Glomerular visceral epithelial cell (primary cell): ENCODE data around the gene RNF38.
A peak's percentile ranks its signal among the peaks of the same experiment; 100 is the strongest.
"Not testable (repeated sequence)": the region's sequence is repeated elsewhere in the genome, so short reads cannot be mapped to it uniquely, and the experiment has no call there.

ENCODE experiments used
- DNase-seq: peaks from one replicate; pipeline ENCODE4 v3.0.0-alpha.2; 2016; ENCODE audit errors: extremely low spot score

Gene RNF38

DNA sequence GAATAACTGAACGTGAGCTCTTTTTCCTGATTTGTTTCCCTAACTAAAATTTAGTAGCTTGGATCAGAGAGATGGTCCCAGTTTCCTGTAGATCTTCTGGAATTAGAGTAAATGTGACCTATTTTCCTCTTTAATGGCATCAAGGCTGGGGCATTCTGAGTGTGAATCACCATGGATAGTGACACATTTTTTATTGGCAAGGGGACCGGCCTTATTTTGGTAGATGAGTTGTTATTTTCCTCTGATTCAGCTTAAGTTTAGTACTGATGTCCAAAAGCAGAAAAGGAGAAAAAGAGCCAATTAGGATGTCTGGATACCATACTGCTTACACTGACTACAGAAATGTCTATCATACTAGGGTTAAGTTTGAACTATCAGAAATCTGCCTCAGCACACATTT is 68.1 kb downstream of the RNF38 start:
- no peak for DNase-seq

DNA sequence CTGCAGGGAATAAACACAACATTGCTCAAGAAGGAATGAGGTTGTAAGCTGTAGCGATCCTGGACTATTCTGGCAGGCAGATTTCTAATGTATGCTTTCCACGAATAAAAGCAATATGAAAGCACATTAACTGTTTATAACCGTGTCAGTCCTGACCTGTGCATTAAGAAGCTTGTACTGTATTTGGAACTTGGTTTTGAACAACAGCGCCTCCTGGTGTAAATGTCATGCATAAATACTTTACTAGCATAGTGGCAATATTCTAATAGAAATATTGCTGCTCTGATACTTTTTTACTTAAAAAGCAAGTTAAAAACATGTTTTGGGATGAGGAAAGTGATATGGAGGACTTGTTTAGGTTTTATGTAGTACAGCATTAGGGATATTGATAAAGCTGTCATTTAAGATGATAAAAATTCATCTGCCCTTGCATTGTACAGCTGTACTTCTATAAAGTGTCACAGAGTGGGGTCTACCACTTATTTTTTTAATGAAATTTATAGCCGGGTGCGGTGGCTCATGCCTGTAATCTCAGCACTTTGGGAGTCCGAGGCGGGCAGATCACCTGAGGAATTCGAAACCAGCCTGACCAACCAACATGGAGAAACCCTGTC is 71.2 kb downstream of the RNF38 start:
- DNase-seq: peak; percentile 81

DNA sequence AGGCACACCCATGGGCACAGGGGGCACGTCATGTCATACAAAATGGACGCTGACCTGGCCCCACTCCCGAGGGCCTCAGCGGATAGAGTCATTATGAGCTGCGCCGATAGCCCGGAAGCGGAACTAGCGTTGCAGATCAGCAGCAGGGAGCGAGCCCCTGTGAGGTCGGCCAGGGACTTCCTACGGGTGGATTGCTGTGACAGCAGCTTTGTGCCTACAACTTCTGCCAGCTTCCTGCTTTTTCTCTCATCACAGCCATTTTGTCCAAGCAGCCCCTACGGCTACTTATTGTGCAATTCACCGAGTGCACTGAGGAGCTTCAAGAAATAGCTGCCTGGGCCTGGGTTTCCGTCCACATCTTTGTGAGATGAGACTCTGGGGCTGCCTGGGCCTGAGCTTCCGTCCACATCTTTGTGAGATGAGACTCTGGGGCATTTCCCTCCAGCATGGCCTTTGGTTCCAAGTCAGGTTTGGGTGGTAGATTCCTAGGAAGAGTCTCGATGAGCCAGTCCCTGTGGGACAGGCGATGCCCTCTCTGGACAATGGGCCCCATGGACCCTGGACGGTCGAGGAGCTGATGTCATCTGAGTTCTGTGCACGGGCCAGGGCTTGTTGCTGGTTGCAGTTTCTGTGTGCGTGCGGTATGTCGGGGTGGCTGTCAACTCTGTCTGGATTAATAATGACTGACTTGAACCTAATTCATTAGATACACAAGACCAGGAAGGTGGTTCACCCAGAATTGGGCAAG is 74.8 kb downstream of the RNF38 start:
- no peak for DNase-seq

DNA sequence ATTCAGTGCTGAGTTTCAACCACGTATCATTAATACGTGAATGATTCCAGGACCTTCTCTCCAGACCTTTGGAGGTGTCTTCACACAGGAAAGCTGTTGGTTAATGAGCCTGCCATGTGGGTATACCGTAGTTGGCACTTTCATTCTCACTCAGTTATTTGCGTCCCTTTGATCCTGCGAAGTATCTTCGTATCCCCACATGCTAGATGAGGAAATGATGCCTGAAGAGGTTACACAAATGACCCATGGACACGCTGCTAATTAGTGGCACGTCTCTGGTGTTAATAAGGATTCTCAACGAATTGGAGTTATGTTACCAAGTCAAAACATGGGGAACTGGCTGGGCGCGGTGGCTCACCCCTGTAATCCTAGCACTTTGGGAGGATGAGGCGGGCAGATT is 76.1 kb downstream of the RNF38 start:
- no peak for DNase-seq

DNA sequence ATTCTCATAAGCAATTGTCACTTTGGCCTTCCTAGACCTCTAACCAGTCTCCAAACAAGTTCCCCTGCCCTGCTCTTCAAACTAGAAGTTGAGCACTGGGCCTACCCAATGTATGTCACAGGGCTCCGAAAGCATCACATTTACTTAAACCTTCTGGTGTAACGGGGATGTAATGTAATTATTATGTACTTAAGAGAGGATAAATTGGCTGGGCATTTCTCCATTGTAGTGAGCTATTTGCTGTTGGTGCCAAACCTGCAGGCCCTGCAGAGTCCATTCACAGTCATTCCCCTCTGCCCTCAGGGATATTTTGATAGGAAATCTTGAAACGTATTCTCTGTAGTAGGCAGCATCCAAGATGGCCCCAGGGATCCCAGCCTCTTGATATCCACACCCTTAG is 77.6 kb downstream of the RNF38 start:
- DNase-seq: no peak

DNA sequence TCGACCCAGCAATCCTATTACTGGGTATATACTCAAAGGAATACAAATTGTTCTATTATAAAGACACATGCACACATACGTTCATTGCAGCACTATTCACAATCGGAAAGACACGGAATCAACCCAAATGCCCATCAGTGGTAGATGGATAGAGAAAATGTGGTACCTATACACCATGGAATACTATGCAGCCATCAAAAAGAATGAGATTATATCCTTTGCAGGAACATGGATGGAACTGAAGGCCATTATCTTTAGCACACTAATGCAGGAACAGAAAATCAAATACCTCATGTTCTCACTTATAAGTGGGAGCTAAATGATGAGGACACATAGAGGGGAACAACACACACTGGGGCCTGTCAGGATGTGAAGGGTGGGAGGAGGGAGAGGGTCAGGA is 78.2 kb downstream of the RNF38 start:
- not testable (repeated sequence) for DNase-seq

DNA sequence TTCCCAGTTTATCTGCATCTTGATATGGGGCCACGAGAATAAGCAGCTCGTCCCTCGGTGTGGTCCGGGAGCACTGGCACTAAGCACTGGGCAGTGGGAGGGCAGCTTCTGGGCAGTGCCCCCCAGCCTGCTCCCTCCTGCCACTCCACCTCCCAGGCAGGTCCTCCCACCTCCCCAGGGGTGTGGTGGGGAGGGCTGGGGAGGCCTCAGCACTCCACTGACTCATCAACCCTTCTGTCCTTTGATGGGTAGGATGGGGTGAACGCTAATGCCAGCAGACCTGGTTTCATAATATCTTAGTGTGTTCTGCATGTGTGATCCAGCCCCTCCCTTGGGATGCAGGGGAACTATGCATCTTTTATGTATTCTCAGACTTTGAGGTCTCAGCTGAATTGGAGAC is 79.6 kb downstream of the RNF38 start:
- DNase-seq: peak; percentile 51

DNA sequence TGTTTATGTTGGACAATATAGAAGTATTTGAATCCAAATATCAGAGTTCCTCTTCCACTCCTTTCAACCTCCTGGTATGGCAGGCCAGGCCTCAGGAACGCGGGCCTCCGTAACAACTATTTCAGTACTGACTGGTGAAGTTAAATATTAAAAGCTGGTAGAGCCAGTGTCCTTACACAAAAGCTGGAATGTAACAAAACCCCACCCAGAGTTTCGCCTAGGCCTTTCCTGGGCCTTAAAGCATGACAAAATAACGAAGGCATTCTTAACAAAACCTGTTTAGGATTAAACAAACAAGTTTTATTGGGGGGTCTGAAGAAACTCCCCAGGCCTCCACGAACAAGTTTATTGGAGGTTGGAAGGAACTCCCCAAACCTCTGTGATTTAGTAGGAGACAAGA is 80.3 kb downstream of the RNF38 start:
- DNase-seq: peak; percentile 78

DNA sequence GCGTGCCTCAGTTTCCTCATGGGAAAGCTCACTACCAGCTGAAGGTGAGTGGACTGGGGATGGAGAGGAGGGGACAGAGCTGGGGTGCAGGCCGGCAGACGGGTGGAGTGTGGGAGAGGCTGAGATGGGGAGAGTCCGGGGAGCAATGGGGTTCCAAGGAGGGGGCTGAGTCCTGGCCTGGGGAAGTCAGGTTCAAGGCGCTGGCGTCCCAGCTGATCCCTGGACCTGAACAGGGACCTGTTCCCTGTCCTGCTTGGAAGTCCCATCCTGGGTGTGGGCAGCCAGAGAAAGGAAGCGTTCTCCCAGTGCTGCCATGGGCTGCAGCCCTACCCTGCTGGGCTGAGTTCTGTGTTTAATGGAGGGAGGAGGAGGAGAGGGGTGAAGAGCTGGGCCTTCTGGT is 80.9 kb downstream of the RNF38 start:
- no peak for DNase-seq

DNA sequence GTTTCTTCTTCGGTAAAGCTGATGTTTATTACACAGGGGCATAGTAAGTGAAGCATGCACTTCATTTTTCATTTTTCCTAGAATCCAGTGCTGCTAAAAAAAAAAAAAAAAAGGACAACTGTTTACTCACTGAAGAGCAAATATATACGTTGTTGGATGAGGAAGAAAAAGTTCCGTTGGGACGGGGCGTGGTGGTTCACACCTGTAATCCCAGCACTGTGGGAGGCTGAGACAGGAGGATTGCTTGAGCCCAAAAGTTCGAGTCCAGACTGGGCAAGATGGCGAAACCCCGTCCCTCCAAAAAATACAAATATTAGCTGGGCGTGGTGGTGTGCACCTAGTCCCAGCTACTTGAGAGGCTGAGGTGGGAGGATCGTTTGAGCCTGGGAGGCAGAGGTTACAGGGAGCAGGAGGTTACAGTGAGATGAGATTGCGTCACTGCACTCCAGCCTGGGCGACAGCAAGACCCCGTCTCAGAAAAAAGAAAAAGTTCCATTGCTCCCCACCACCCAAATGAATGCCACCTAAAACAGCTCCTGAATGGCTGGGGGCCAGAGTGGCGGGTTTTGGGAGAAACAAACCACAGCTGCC is 81.8 kb downstream of the RNF38 start:
- no peak for DNase-seq

DNA sequence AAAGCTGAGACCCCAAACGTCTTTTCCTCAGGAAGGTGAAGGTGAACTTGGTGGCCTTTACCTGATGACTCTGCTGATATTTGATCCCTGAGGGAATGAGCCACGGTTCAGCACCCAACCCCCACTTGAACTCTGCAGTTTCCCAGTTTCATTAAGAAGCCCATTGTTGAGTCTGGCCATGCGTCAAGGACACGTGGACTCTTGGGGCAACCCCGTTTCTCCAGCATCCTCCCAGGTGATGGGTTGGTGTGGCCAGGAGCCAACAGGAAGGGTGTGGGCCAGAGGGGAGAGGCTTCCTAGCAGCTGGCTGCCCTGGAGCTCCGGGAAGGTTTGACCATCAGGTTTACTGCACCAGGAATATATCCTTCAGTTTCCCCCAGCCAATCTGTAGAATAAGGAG is 82.3 kb downstream of the RNF38 start:
- DNase-seq: peak; percentile 48

DNA sequence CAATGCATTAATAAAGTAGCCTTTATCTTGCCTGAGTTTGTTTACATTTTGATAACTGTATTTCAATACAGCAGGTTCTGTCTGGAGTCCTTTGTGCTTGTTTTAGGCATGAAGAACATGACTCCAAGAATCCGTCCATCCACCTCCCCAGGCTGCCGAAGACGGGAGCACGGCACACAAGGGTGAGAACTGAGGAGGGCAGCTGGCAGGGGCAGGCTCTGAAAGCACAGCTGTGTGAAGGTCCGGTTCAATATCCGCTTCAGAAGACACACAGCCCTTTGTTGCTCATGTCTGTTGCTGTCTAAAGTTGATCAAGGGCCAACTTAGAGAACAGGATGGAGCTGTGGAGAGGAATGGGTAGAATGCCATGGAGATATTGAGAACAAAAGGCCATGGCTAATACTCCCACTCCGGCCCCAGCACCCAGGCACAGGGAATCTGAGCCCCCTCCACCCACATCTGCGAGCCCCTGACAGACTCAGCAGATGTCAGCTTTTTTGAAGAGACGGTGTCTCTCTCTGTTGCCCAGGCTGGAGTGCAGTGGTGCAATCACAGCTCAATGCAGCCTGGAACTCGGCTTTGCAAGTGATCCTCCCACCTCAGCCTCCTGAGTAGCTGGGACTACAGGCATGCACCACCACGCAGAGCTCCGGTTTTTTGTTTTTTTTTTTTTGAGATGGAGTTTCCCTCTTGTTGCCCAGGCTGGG is 83.3 kb downstream of the RNF38 start:
- no peak for DNase-seq

DNA sequence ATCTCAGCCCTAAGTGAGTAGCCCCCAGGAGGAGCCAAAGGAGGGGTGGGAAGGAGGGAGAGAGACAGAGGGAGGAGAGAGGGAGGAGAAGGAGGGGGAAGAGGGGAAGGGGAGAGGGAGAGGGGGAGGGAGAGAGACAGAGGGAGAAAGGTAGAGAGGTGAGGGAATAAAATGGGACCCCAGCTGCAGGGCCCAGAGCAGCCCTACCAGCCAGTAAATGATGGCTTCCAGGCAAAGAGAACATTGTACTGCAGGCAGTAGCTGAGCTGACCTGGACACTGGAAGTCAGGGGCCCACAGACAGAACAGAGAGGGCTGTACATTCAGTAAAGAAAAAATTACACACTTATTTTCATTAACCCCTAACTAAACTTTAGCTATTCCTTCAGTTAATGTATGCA is 84.0 kb downstream of the RNF38 start:
- no peak for DNase-seq

DNA sequence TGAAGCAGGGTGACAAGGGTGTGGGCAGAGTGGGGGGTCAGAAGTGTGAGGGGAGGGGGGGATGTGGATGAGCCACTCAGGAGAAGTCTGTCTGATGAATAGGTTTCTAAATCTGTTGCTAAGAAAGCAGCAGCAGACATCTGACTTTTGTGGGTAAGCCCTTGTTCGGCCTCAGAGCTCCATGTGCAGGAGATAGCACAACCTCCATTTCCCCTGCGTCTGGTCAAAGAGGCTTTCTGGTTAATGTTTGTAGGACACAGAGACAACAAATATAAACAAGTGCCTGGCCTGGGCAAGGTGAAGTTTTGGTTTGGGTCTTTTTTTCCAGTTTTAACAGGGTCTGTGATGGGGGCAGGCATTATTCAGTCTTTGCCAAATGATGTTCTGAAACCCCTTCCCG is 84.8 kb downstream of the RNF38 start:
- DNase-seq: no peak

DNA sequence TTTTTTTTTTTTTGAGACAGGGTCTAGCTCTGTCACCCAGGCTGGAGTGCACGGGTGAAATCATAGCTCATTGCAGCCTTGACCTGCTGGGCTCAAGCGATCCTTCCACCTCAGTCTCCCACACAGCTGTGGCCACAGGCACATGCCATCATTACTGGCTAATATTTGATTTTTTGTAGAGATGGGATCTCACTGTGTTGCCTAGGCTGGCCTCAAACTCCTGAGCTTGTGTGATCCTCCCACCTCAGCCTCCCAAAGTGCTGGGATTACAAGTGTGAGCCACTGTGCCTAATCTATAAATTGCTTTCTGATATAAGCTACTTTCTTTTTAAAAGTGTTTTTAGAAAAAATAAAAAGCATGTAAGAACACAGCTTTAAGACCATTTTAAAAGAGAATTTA is 85.3 kb downstream of the RNF38 start:
- DNase-seq: no peak

DNA sequence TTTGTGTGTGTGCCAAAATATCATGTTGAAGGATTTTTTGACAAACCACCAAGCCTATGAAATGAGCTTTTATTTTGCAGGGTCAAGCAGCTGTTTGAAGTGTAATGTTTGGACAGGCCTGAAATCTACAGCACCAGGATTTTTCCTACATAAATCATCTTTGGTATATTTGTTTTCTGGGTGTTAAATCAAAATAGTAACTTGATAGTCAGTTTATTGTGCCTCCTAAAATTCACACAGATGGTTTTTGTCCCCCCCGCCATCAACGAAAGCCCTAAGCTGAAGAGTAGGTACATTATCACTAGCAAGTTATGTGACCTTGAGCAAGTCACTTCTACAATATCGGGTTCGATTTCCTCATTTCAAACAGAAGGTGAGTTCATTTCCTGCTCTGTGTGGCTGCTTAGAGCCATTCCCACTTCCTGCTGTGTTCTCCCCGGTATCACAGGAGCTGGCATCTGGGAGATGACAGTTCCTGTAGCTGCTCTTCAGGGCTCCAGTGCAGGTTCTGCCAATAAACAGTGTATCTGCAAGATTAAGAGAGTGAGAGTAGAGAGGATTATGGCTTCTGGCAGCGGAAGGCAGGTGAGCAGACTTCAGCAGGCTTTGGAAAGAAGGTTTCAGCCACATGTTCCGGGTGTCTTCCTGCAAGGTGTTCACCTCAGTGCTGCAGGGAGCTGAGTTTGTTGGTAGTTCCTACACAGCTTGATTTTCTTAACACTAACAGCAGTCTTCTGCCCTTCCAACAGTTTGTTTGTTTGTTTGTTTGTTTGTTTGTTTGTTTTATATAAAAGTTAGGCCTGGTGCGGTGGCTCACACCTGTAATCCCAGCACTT is 93.4 kb downstream of the RNF38 start:
- DNase-seq: peak; percentile 25

DNA sequence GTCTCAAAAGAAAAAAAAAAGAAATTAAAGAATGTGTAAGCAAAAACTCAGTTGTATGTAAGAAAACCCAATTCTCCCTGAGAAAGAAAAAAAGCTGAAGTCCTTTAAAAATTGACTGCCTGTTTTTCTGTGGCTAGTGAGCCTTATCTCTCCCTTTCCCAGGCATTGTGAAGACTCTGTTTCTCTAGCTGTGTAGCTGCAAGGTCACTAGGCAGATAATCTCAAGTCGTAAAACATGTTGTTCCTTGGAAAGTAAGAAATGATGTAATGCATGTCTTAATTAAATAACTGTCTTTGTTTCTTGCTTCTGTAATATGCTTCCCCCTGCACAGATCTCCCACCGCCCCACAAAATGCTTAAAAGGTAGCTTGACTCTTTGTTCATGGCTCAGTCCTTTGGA is 95.7 kb downstream of the RNF38 start:
- not testable (repeated sequence) for DNase-seq

DNA sequence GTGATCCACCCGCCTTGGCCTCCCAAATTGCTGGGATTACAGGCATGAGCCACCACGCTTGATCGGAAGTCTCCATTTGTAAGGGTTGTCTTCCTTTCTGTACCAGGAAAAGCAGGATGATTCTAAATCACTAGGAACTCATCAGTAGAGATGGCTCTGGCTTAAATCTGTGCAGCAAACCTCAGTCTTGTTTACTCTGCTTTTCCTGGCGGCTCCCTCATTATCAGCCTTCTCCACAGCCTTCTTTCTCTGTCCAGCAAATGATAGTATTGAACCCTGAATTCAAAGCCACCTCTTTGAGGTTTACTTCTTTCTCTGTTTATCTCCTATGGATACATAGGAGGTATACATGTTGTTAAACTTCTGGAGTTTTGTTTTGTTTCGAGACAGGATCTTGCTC is 98.8 kb downstream of the RNF38 start:
- no peak for DNase-seq

DNA sequence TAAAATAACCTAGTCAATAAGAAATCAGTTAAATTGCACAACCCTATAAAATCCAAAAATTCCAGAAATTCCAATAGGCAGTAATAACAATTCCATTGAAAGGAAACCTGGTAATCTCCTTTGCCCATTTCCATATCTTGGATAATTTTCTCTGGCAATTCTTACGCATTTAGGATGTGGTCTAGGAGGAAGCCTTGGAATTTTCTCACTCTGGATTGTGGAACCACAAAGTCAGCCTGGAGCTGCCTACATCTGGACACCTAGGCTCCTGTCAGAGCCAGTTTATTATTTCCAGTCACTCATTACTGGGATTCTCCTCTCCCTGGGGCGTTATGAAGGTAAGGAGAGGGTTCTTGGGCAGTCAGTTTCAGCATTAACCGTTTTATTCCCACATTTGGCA is 101.5 kb downstream of the RNF38 start:
- peak; percentile 81 for DNase-seq

DNA sequence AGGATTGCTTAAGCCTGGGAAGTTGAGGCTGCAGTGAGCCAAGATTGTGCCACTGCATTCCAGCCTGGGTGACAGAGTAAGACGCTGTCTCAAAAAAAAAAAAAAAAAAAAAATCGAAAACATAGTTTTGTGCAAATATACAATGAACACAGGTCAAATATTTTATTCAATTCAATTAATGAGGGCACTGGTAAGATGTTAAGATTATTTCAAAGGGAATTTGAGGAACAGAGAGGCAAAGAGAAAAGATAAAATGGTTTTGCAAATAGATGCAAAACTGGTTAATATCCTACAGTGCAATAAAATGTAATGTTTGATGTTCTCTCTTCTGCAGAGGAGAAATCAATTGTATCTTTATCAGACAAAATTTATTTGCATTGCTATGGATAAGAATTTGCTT is 102.3 kb downstream of the RNF38 start:
- DNase-seq: no peak

DNA sequence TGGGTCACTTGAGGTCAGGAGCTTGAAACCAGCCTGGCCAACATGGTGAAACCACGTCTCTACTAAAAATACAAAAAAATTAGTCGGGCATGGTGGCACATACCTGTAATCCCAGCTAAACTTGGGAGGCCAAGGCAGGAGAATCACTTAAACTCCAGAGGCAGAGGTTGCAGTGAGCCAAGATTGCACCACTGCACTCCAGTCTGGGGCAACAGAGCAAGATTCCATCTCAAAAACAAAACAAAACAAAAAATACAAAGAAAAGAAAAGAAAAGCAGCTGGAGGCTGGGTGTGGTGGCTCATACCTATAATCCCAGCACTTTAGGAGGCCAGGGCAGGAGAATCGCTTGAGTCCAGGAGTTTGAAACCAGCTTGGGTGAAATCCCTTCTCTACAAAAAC is 105.1 kb downstream of the RNF38 start:
- DNase-seq: not testable (repeated sequence)

DNA sequence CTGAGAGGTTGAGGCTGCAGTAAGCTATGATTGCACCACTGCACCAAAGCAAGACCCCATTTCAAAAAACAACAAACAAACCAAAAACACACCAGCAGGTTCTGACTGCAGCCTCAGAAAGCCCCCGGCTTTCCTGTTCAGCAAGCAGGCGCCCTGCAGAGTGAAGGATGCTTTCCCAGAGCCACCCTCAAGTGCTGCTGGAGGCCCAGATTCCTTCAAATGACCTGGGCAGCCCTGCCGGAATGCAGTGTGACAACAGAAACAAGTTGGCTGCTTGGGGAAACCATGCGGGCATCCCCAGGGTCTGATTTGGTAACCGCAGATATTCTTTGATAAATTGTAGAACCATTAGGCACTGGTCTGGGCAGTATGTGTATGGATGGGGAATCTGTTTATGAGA is 106.2 kb downstream of the RNF38 start:
- no peak for DNase-seq
